Cardiac muscle cell (in vitro differentiated cells and primary cell): Measurements from ENCODE around the gene P2RY6. TPM values are rescaled to one million over a fixed set of nuclear protein-coding genes. Genes with fewer than 3 reads are reported as not detected.

Experiments used
- DNase-seq, 2 donors: peaks; one replicate each; pipeline versions ENCODE4 v3.0.0 to v3.0.0-alpha.2; 2010 to 2017; ENCODE audit warnings: low read depth in 1 of 2, low spot score in 1 of 2
- H3K27ac ChIP-seq: fragments of 200-600 bp; sonication (generic); 2 replicates; pipeline ENCODE4 v1.5.1; 2016
- H3K27me3 ChIP-seq: fragments of 200-600 bp; sonication (generic); 2 replicates; pipeline ENCODE4 v1.6.0; 2016; ENCODE audit warnings: control low read depth
- H3K36me3 ChIP-seq: fragments of 200-600 bp; sonication (generic); 2 replicates; pipeline ENCODE4 v1.5.1; 2016; ENCODE audit warnings: control low read depth
- H3K4me1 ChIP-seq: fragments of 200-600 bp; sonication (generic); 2 replicates; pipeline ENCODE4 v1.8.1; 2017; ENCODE audit warnings: low read depth, mild to moderate bottlenecking, mixed run types
- H3K4me3 ChIP-seq: fragments of 200-600 bp; sonication (generic); 2 replicates; pipeline ENCODE4 v1.5.1; 2016; ENCODE audit warnings: mild to moderate bottlenecking
- H3K9me3 ChIP-seq: fragments of 200-600 bp; sonication (generic); 2 replicates; pipeline ENCODE4 v1.5.1; 2017; ENCODE audit warnings: low read depth, mild to moderate bottlenecking, control low read depth
- CTCF ChIP-seq: IDR thresholded peaks from 2 replicates; pipeline ENCODE4 v1.5.1; 2012; ENCODE audit warnings: low read depth, mild to moderate bottlenecking, low read length
- polyA plus RNA-seq: library from polyadenylated mRNA; unstranded; fragments of >200 nt; fragmentation: Nextera tagmentation; extraction: Ambion mirVana; gene quantifications from 2 replicates; pipeline ENCODE4 v1.2.1, GENCODE V29; 2016
- total RNA-seq: library from RNA; depleted of rRNA; stranded (reverse); fragments of >200 nt; gene quantifications from 2 replicates; pipeline ENCODE4 v1.2.3, GENCODE V29; 2016

Gene P2RY6
- total and polyA plus RNA-seq, 2 experiments from 2014 or later, result 0.39 TPM; not detected in 1

- Histone ChIP-seq H3K4me1 (peaks cover 13% of the 10 kb centered on the region), H3K4me3 (peak overlapping the region; percentile 22), H3K9me3 (no peaks in the 10 kb centered on the region), H3K36me3 (peaks cover 2% of the 10 kb centered on the region), H3K27me3 (no peaks in the 10 kb centered on the region), H3K27ac (no peak overlapping the region)
- TF ChIP-seq CTCF, result no peak
- no peak for DNase-seq
Measured at GRCh38 chr11:73343076-73343873, 71.1 kb downstream of the P2RY6 start.

DNA sequence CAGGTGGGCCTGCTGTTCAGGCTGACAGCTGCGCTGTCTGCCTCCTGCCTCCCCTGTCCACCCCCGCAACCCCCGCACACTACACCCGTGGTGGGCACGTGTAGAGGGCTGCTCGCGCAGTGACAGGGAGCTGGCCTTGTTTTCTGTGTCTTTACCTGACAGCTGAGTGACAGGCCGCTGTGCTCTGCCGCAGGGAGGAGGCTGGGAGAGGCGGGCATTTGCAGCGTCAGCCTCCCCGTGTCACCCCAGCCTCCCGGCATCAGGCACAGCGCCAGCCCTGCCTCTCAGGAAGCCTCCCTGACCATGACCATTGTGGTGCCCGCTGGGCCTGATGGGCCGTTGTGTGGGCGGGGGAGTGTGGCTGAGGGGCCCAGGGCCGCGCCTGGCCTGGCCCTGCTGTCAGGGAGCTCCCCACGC lies 72.1 kb downstream of the P2RY6 start:
- no peak overlapping the region for H3K27ac ChIP-seq
- no peaks in the 10 kb centered on the region for H3K27me3 ChIP-seq
- no peaks in the 10 kb centered on the region for H3K9me3 ChIP-seq
- DNase-seq, result no peak
- peaks cover 13% of the 10 kb centered on the region for H3K4me1 ChIP-seq
- no peak for TF ChIP-seq CTCF
- H3K4me3 ChIP-seq, result no peak overlapping the region
- peaks cover 6% of the 10 kb centered on the region for H3K36me3 ChIP-seq

- H3K36me3 ChIP-seq, result peaks cover 6% of the 10 kb centered on the region
- no peak overlapping the region for H3K4me3 ChIP-seq
- no peaks in the 10 kb centered on the region for H3K27me3 ChIP-seq
- TF ChIP-seq CTCF, result no peak
- H3K4me1 ChIP-seq, result peaks cover 13% of the 10 kb centered on the region
- H3K27ac ChIP-seq, result no peak overlapping the region
- no peak for DNase-seq
- H3K9me3 ChIP-seq, result no peaks in the 10 kb centered on the region
Measured at GRCh38 chr11:73345481-73346160, 73.5 kb downstream of the P2RY6 start.

GRCh38 chr11:73346186-73346935 lies 74.2 kb downstream of the P2RY6 start:
- H3K27ac ChIP-seq, result no peak overlapping the region
- no peaks in the 10 kb centered on the region for H3K9me3 ChIP-seq
- TF ChIP-seq CTCF, result no peak
- peaks cover 13% of the 10 kb centered on the region for H3K4me1 ChIP-seq
- DNase-seq, result no peak
- H3K4me3 ChIP-seq, result no peak overlapping the region
- H3K36me3 ChIP-seq, result peaks cover 6% of the 10 kb centered on the region
- H3K27me3 ChIP-seq, result no peaks in the 10 kb centered on the region

DNA sequence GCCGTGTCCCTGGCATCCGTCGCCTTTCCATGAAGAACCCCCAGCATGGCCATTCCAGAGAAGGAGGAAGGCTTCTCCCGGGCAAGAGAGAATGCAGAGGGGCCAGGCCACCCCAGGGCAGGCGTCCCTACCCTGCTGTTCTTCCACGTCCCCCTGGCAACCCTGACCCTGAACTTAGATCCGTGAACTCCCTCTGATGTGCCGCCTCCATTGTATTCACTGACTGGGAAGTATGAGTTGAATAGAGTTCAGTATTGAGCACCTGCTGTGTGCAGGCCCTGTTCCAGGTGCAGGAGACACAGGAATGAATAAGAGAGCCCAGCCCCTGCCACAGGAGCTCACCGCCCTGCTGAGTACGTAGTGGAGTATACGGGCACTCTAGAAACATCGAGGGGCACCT lies 74.9 kb downstream of the P2RY6 start:
- no peak for TF ChIP-seq CTCF
- Histone ChIP-seq H3K4me3 (no peak overlapping the region), H3K4me1 (peaks cover 10% of the 10 kb centered on the region), H3K9me3 (no peaks in the 10 kb centered on the region), H3K36me3 (peaks cover 6% of the 10 kb centered on the region), H3K27me3 (no peaks in the 10 kb centered on the region), H3K27ac (no peak overlapping the region)
- no peak for DNase-seq

Other genes with a start within 250 kb of the P2RY6 start
- 9.6 and 12.3 TPM in 2 replicates for gene FCHSD2, start 130.0 kb upstream of the P2RY6 start, total RNA-seq
- gene FCHSD2, start 130.0 kb upstream of the P2RY6 start, polyA plus RNA-seq, result 16.9 and 31.4 TPM in 2 replicates
- gene P2RY2, start 54.1 kb upstream of the P2RY6 start, total RNA-seq, result 0.25 and 0.48 TPM in 2 replicates
- gene P2RY2, start 54.1 kb upstream of the P2RY6 start, polyA plus RNA-seq, result 0.40 and 0.83 TPM in 2 replicates
- 37.2 and 60.3 TPM in 2 replicates for gene ARHGEF17, start 35.9 kb downstream of the P2RY6 start, total RNA-seq
- gene ARHGEF17, start 35.9 kb downstream of the P2RY6 start, polyA plus RNA-seq, result 26.5 and 33.5 TPM in 2 replicates
- 10.4 and 18.7 TPM in 2 replicates for gene RELT, start 104.1 kb downstream of the P2RY6 start, total RNA-seq
- 9.3 and 14.8 TPM in 2 replicates for gene RELT, start 104.1 kb downstream of the P2RY6 start, polyA plus RNA-seq